WTC11 (cell line): Measurements from ENCODE around the gene SEC14L6.

ENCODE experiments used
- ATF1 ChIP-seq: sonication (generic); formaldehyde crosslinking; IDR thresholded peaks from 2 replicates; pipeline ENCODE4 v1.8.1; 2023; ENCODE audit warnings: mild to moderate bottlenecking, moderate library complexity, missing genetic modification reagents
- CBFB ChIP-seq: sonication (generic); formaldehyde crosslinking; IDR thresholded peaks from 2 replicates; pipeline ENCODE4 v1.8.1; 2022; ENCODE audit warnings: mild to moderate bottlenecking, low read depth, missing genetic modification reagents
- CREM ChIP-seq: sonication (generic); formaldehyde crosslinking; IDR thresholded peaks from 2 replicates; pipeline ENCODE4 v1.8.1; 2022; ENCODE audit warnings: mild to moderate bottlenecking, missing genetic modification reagents, moderate library complexity
- GABPB1 ChIP-seq: sonication (generic); formaldehyde crosslinking; IDR thresholded peaks from 2 replicates; pipeline ENCODE4 v1.8.1; 2023; ENCODE audit warnings: mild to moderate bottlenecking, missing genetic modification reagents
- JUN ChIP-seq: sonication (generic); formaldehyde crosslinking; IDR thresholded peaks from 2 replicates; pipeline ENCODE4 v1.8.0; 2023; ENCODE audit warnings: mild to moderate bottlenecking, missing genetic modification reagents
- NR2C2 ChIP-seq: sonication (generic); formaldehyde crosslinking; IDR thresholded peaks from 2 replicates; pipeline ENCODE4 v1.8.0; 2022; ENCODE audit warnings: mild to moderate bottlenecking, missing genetic modification reagents
- SP1 ChIP-seq: sonication (generic); formaldehyde crosslinking; conservative IDR thresholded peaks from 2 replicates; pipeline ENCODE4 v1.8.1; 2022; ENCODE audit warnings: missing genetic modification reagents
- TCF7 ChIP-seq: sonication (generic); formaldehyde crosslinking; IDR thresholded peaks from 2 replicates; pipeline ENCODE4 v1.8.0; 2022; ENCODE audit warnings: mild to moderate bottlenecking, low read depth, missing genetic modification reagents, moderate library complexity
- TF ChIP-seq, protein P1 (sequence below): fragments of 200-600 bp; IDR thresholded peaks from 2 replicates; pipeline ENCODE4 v1.8.0; 2022; ENCODE audit warnings: antibody characterized with exemption

DNA sequence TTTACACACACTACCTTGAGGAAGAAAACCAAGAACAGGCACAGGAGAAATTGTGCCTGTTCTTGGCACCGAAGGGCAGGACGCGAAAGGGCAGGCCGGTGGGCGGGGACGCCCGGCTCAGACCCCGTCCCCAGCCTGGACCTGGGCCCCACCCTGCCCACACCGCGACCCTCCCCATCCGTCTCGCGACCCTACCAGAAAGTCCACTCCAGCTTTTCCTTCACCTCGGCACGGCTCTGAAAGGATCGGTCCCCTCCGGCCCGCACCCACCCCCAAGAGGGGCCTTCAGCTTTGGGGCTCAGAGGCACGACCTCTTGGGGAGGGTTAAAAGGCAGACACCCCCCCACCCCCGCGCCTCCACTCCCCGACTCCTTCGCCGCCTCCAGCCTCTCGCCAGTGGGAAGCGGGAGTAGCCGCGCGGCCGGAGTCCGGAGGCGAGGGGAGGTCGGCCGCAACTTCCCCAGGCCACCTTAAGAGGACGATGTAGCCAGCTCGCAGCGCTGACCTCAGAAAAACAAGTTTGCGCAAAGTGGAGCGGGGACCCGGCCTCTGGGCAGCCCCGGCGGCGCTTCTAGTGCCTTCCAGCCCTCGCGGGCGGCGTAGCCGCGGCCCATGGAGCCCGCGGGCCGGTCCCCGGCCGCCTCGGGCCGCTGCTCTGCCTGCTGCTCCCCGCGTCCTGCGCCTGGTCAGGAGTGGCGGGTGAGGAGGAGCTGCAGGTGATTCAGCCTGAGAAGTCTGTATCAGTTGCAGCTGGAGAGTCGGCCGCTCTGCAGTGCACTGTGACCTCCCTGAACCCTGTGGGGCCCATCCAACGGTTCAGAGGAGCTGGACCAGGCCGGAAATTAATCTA lies 4.4 kb downstream of the SEC14L6 start:
- TF ChIP-seq SP1 (CRISPR knock-in tag) = no peak
- TF ChIP-seq TCF7 (CRISPR knock-in tag) = no peak
- TF ChIP-seq, protein P1, sequence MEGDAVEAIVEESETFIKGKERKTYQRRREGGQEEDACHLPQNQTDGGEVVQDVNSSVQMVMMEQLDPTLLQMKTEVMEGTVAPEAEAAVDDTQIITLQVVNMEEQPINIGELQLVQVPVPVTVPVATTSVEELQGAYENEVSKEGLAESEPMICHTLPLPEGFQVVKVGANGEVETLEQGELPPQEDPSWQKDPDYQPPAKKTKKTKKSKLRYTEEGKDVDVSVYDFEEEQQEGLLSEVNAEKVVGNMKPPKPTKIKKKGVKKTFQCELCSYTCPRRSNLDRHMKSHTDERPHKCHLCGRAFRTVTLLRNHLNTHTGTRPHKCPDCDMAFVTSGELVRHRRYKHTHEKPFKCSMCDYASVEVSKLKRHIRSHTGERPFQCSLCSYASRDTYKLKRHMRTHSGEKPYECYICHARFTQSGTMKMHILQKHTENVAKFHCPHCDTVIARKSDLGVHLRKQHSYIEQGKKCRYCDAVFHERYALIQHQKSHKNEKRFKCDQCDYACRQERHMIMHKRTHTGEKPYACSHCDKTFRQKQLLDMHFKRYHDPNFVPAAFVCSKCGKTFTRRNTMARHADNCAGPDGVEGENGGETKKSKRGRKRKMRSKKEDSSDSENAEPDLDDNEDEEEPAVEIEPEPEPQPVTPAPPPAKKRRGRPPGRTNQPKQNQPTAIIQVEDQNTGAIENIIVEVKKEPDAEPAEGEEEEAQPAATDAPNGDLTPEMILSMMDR = no peak
- no peak for TF ChIP-seq JUN (CRISPR knock-in tag)
- TF ChIP-seq NR2C2 = no peak
- TF ChIP-seq GABPB1 (CRISPR knock-in tag) = no peak
- no peak for TF ChIP-seq CREM
- no peak for TF ChIP-seq CBFB (CRISPR knock-in tag)
- TF ChIP-seq ATF1 = no peak
